Neural cell (in vitro differentiated cells): Measurements from ENCODE around the gene MVK. TPM values are rescaled to one million over a fixed set of nuclear protein-coding genes. Genes with fewer than 3 reads are reported as not detected.

Experiments
- H2AFZ ChIP-seq: fragments of 200-600, 300-800 bp; sonication (generic), shearing (Covaris generic); 2 replicates; pipeline ENCODE4 v1.6.0; 2014; ENCODE audit warnings: low read depth, mild to moderate bottlenecking, antibody characterized with exemption, low read length, moderate library complexity
- H3F3A ChIP-seq: fragments of 200-600 bp; shearing (Covaris generic); 2 replicates; pipeline ENCODE4 v1.6.1; 2016; ENCODE audit warnings: mild to moderate bottlenecking, moderate library complexity, mixed read lengths, antibody characterized with exemption, low read length; ENCODE audit not compliant: insufficient read depth, poor library complexity, severe bottlenecking
- H3K27ac ChIP-seq: fragments of 200-600, 300-800 bp; sonication (generic), shearing (Covaris generic); 2 replicates; pipeline ENCODE4 v1.5.1; 2014; ENCODE audit warnings: mild to moderate bottlenecking, low read length, moderate library complexity
- H3K27me3 ChIP-seq: fragments of 300-800, 200-600 bp; sonication (generic), shearing (Covaris generic); 2 replicates; pipeline ENCODE4 v1.6.0; 2014; ENCODE audit warnings: mild to moderate bottlenecking, low read depth, low read length, moderate library complexity; ENCODE audit not compliant: insufficient read depth
- H3K36me3 ChIP-seq: fragments of 300-800, 200-600 bp; sonication (generic), shearing (Covaris generic); 2 replicates; pipeline ENCODE4 v1.5.1; 2014; ENCODE audit warnings: mild to moderate bottlenecking, antibody characterized with exemption, low read length, moderate library complexity; ENCODE audit not compliant: insufficient read depth
- H3K4me2 ChIP-seq: fragments of 300-800, 200-600 bp; sonication (generic), shearing (Covaris generic); 2 replicates; pipeline ENCODE4 v1.6.0; 2014; ENCODE audit warnings: mild to moderate bottlenecking, low read length
- H3K4me3 ChIP-seq: fragments of 300-800, 200-600 bp; sonication (generic), shearing (Covaris generic); 2 replicates; pipeline ENCODE4 v1.5.1; 2014; ENCODE audit warnings: mild to moderate bottlenecking, low read length, moderate library complexity
- H3K79me2 ChIP-seq: fragments of 200-600 bp; shearing (Covaris generic); replicated peaks from 2 replicates; pipeline ENCODE4 v1.6.0; 2014; ENCODE audit warnings: mild to moderate bottlenecking, low read length, moderate library complexity; ENCODE audit not compliant: insufficient read depth
- H3K9ac ChIP-seq: fragments of 300-800, 200-600 bp; sonication (generic), shearing (Covaris generic); 2 replicates; pipeline ENCODE4 v1.6.1; 2016; ENCODE audit warnings: mild to moderate bottlenecking, low read length, mixed read lengths
- H3K9me2 ChIP-seq: fragments of 200-600 bp; shearing (Covaris generic); 2 replicates; pipeline ENCODE4 v1.6.1; 2016; ENCODE audit warnings: mild to moderate bottlenecking, low read length, mixed read lengths; ENCODE audit not compliant: insufficient read depth
- H3K9me3 ChIP-seq: fragments of 200-600, 300-800 bp; sonication (generic), shearing (Covaris generic); 2 replicates; pipeline ENCODE4 v1.6.1; 2016; ENCODE audit warnings: mild to moderate bottlenecking, mixed run types, low read length, moderate library complexity, mixed read lengths
- H4K20me1 ChIP-seq: fragments of 200-600 bp; shearing (Covaris generic); 2 replicates; pipeline ENCODE4 v1.6.1; 2016; ENCODE audit warnings: mild to moderate bottlenecking, mixed run types; ENCODE audit not compliant: insufficient read depth
- EP300 ChIP-seq: fragments of 450-650 bp; conservative IDR thresholded peaks from 2 replicates; pipeline ENCODE4 v1.6.1; 2014; ENCODE audit warnings: antibody characterized with exemption, mild to moderate bottlenecking, moderate library complexity; ENCODE audit not compliant: poor library complexity, severe bottlenecking
- EZH2 ChIP-seq: fragments of 200-600, 300-800 bp; shearing (Covaris generic), sonication (generic); IDR thresholded peaks from 2 replicates; pipeline ENCODE4 v1.6.1; 2014; ENCODE audit warnings: antibody characterized with exemption, low read length, borderline replicate concordance, mild to moderate bottlenecking; ENCODE audit not compliant: insufficient read depth, poor library complexity, severe bottlenecking
- MXI1 ChIP-seq: fragments of 450-650 bp; conservative IDR thresholded peaks from 2 replicates; pipeline ENCODE4 v1.6.1; 2014; ENCODE audit warnings: antibody characterized with exemption, mild to moderate bottlenecking; ENCODE audit not compliant: poor library complexity, severe bottlenecking
- POLR2AphosphoS5 ChIP-seq: IDR thresholded peaks from 2 replicates; pipeline ENCODE4 v1.6.1; 2012
- RAD21 ChIP-seq: fragments of 450-650 bp; conservative IDR thresholded peaks from 2 replicates; pipeline ENCODE4 v1.6.1; 2014; ENCODE audit warnings: antibody characterized with exemption, mild to moderate bottlenecking, moderate library complexity
- SMC3 ChIP-seq: fragments of 450-650 bp; conservative IDR thresholded peaks from 2 replicates; pipeline ENCODE4 v1.6.1; 2014; ENCODE audit warnings: antibody characterized with exemption, mild to moderate bottlenecking, moderate library complexity; ENCODE audit not compliant: poor library complexity
- TAF1 ChIP-seq: IDR thresholded peaks from 2 replicates; pipeline ENCODE4 v1.6.1; 2012; ENCODE audit warnings: low read depth
- polyA plus RNA-seq: library from polyadenylated mRNA; depleted of rRNA; stranded (reverse); fragments of >200 nt; gene quantifications from 2 replicates; pipeline ENCODE4 v1.2.3, GENCODE V29; 2014
- TF ChIP-seq, protein P1 (sequence below): IDR thresholded peaks from 2 replicates; pipeline ENCODE4 v1.6.1; 2012; ENCODE audit warnings: borderline replicate concordance
- TF ChIP-seq, protein P2 (sequence below): fragments of 450-650 bp; IDR thresholded peaks from 2 replicates; pipeline ENCODE4 v1.5.1; 2014; ENCODE audit warnings: antibody characterized with exemption, mild to moderate bottlenecking, moderate library complexity; ENCODE audit not compliant: poor library complexity, severe bottlenecking

Gene MVK
- polyA plus RNA-seq, 1 donor from 2014 or later = 45.7 TPM

DNA sequence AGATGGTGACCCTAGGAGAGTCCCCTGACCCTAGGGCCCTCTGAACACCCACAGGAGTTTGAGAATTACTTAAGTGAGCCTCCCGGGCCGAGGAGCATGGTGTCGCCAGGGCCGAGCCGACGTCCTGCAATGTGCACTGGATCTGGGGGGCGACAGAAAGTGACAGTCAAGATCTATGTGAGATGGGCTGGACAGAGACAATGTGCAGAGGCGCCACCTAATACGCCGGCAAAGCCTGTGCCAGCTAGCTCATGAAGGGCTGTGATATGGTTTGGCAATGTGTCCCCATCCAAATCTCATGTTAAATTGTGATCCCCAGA lies 11.9 kb upstream of the MVK start:
- Histone ChIP-seq H3K27ac (no peak overlapping the region), H3K9me3 (no peaks in the 10 kb centered on the region), H3K27me3 (no peaks in the 10 kb centered on the region), H3K9ac (no peak overlapping the region), H3K9me2 (no peaks in the 10 kb centered on the region), H3K36me3 (no peaks in the 10 kb centered on the region), H3K4me2 (no peak overlapping the region), H3K4me3 (no peak overlapping the region), H4K20me1 (no peaks in the 10 kb centered on the region), H2AFZ (no peak overlapping the region), H3K79me2 (no peaks in the 10 kb centered on the region), H3F3A (no peaks in the 10 kb centered on the region)
- TF ChIP-seq, protein P1, sequence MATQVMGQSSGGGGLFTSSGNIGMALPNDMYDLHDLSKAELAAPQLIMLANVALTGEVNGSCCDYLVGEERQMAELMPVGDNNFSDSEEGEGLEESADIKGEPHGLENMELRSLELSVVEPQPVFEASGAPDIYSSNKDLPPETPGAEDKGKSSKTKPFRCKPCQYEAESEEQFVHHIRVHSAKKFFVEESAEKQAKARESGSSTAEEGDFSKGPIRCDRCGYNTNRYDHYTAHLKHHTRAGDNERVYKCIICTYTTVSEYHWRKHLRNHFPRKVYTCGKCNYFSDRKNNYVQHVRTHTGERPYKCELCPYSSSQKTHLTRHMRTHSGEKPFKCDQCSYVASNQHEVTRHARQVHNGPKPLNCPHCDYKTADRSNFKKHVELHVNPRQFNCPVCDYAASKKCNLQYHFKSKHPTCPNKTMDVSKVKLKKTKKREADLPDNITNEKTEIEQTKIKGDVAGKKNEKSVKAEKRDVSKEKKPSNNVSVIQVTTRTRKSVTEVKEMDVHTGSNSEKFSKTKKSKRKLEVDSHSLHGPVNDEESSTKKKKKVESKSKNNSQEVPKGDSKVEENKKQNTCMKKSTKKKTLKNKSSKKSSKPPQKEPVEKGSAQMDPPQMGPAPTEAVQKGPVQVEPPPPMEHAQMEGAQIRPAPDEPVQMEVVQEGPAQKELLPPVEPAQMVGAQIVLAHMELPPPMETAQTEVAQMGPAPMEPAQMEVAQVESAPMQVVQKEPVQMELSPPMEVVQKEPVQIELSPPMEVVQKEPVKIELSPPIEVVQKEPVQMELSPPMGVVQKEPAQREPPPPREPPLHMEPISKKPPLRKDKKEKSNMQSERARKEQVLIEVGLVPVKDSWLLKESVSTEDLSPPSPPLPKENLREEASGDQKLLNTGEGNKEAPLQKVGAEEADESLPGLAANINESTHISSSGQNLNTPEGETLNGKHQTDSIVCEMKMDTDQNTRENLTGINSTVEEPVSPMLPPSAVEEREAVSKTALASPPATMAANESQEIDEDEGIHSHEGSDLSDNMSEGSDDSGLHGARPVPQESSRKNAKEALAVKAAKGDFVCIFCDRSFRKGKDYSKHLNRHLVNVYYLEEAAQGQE = no peak
- TF ChIP-seq TAF1 = no peak
- no peak for TF ChIP-seq EP300
- TF ChIP-seq, protein P2, sequence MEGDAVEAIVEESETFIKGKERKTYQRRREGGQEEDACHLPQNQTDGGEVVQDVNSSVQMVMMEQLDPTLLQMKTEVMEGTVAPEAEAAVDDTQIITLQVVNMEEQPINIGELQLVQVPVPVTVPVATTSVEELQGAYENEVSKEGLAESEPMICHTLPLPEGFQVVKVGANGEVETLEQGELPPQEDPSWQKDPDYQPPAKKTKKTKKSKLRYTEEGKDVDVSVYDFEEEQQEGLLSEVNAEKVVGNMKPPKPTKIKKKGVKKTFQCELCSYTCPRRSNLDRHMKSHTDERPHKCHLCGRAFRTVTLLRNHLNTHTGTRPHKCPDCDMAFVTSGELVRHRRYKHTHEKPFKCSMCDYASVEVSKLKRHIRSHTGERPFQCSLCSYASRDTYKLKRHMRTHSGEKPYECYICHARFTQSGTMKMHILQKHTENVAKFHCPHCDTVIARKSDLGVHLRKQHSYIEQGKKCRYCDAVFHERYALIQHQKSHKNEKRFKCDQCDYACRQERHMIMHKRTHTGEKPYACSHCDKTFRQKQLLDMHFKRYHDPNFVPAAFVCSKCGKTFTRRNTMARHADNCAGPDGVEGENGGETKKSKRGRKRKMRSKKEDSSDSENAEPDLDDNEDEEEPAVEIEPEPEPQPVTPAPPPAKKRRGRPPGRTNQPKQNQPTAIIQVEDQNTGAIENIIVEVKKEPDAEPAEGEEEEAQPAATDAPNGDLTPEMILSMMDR = no peak
- TF ChIP-seq RAD21 = no peak
- TF ChIP-seq MXI1 = no peak
- TF ChIP-seq POLR2AphosphoS5 = no peak
- TF ChIP-seq EZH2 = no peak
- TF ChIP-seq SMC3 = no peak

DNA sequence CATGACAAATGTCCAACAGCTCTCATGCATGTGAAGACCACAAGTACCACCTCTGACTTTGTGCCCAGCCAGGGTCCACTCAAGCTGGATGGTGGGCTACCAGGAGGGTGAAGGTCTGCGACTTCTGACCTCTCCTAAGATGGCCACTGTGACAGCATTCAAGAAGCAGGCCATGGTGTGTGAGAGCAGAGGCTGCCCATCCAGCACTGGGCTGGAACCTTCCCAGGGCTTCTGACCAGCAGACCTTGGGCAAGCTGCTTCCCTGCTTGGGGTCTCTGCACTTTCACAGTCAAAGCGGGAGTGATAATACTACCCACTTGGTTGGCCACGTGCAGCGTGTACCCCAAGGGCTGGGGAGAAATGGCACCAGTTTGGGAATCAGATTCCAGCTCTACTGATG lies 10.7 kb upstream of the MVK start:
- H3K36me3 ChIP-seq = no peaks in the 10 kb centered on the region
- no peaks in the 10 kb centered on the region for H3F3A ChIP-seq
- H3K9me2 ChIP-seq = no peaks in the 10 kb centered on the region
- no peak overlapping the region for H3K4me2 ChIP-seq
- no peak overlapping the region for H2AFZ ChIP-seq
- H4K20me1 ChIP-seq = no peaks in the 10 kb centered on the region
- no peaks in the 10 kb centered on the region for H3K27me3 ChIP-seq
- no peaks in the 10 kb centered on the region for H3K9me3 ChIP-seq
- H3K27ac ChIP-seq = no peak overlapping the region
- no peaks in the 10 kb centered on the region for H3K79me2 ChIP-seq
- no peak overlapping the region for H3K9ac ChIP-seq
- H3K4me3 ChIP-seq = no peak overlapping the region
- TF ChIP-seq POLR2AphosphoS5 (no peak), SMC3 (no peak), MXI1 (no peak), EP300 (no peak), TAF1 (no peak), RAD21 (no peak)
- TF ChIP-seq, protein P2 = no peak
- TF ChIP-seq, protein P1 = no peak
